ENCODE data around the gene CYP26A1.

The CYP26A1 gene

DNA sequence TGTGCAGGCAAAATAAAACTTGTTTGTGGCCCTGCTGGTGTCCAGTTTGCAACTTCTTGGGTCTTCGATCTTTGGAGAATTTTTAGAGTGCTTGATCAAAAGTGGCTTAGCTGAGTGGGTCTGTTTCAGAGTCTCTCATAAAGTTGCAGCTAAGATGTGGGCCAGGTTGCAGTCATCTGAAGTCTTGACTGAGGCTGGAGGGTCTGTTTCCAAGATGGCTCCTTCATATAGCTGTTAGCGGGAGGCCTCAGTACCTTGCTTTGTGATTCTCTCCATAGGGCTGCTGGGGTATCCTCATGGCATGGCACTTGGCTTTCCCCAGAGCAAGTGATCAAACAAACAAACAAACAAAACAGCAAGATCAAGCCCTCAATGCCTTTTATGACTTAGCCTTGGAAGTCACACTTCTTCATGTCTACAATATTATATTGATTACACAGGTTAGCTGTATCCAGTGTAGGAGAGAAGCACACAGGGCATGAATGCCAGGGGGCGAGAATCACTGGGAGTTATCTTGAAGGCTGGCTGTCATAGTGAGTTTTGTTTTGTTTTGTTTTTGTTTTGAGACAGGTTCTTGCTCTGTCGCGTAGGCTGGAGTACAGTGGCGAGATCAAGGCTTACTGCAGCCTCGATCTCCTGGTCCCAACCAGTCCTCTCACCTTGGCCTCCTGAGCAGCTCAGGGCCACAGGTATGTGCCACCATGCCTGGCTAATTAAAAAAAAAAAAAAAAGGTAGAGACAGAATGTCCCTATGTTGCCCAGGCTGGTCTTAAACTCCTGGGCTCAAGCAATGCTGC lies 10.2 kb downstream of the CYP26A1 start:
- H3K27ac ChIP-seq: no peak overlapping the region
- H3K4me1 ChIP-seq (ENCODE audit: control insufficient read depth in 1 of 2, insufficient read depth in 1 of 2, low read depth in 1 of 2, low read length in 1 of 2): no peaks in the 10 kb centered on the region
- no peak for TF ChIP-seq CTCF (IDR thresholded peaks at IDR 0.05)
- H3K4me3 ChIP-seq (ENCODE audit: low read depth in 1 of 2, low read length in 1 of 2): no peak overlapping the region
- peaks cover 40% of the 10 kb centered on the region for H3K27me3 ChIP-seq
- H3K9me3 ChIP-seq: no peaks in the 10 kb centered on the region
- no peaks in the 10 kb centered on the region for H3K36me3 ChIP-seq

GRCh38 chr10:93085272-93085859 lies 11.7 kb downstream of the CYP26A1 start:
- Histone ChIP-seq H3K9me3 (no peaks in the 10 kb centered on the region), H3K4me3 (ENCODE audit: low read depth in 1 of 2, low read length in 1 of 2) (no peak overlapping the region), H3K4me1 (ENCODE audit: control insufficient read depth in 1 of 2, insufficient read depth in 1 of 2, low read depth in 1 of 2, low read length in 1 of 2) (no peaks in the 10 kb centered on the region), H3K36me3 (no peaks in the 10 kb centered on the region), H3K27me3 (peaks cover 26% of the 10 kb centered on the region), H3K27ac (no peak overlapping the region)
- TF ChIP-seq CTCF (IDR thresholded peaks at IDR 0.05): no peak

GRCh38 chr10:93086289-93086688 lies 12.6 kb downstream of the CYP26A1 start:
- Histone ChIP-seq H3K36me3 (no peaks in the 10 kb centered on the region), H3K4me3 (ENCODE audit: low read depth in 1 of 2, low read length in 1 of 2) (no peak overlapping the region), H3K9me3 (no peaks in the 10 kb centered on the region), H3K4me1 (ENCODE audit: control insufficient read depth in 1 of 2, insufficient read depth in 1 of 2, low read depth in 1 of 2, low read length in 1 of 2) (no peaks in the 10 kb centered on the region), H3K27ac (no peak overlapping the region), H3K27me3 (peaks cover 17% of the 10 kb centered on the region)
- TF ChIP-seq CTCF (IDR thresholded peaks at IDR 0.05): no peak

- no peaks in the 10 kb centered on the region for H3K4me1 ChIP-seq (ENCODE audit: control insufficient read depth in 1 of 2, insufficient read depth in 1 of 2, low read depth in 1 of 2, low read length in 1 of 2)
- H3K4me3 ChIP-seq (ENCODE audit: low read depth in 1 of 2, low read length in 1 of 2): no peak overlapping the region
- H3K27me3 ChIP-seq: peaks cover 5% of the 10 kb centered on the region
- no peaks in the 10 kb centered on the region for H3K9me3 ChIP-seq
- H3K36me3 ChIP-seq: no peaks in the 10 kb centered on the region
- no peak for TF ChIP-seq CTCF (IDR thresholded peaks at IDR 0.05)
- no peak overlapping the region for H3K27ac ChIP-seq
Measured at GRCh38 chr10:93087846-93088245, 14.2 kb downstream of the CYP26A1 start.

- H3K4me3 ChIP-seq (ENCODE audit: low read depth in 1 of 2, low read length in 1 of 2): no peak overlapping the region
- no peak overlapping the region for H3K27ac ChIP-seq
- no peaks in the 10 kb centered on the region for H3K9me3 ChIP-seq
- H3K4me1 ChIP-seq (ENCODE audit: control insufficient read depth in 1 of 2, insufficient read depth in 1 of 2, low read depth in 1 of 2, low read length in 1 of 2): no peaks in the 10 kb centered on the region
- H3K36me3 ChIP-seq: no peaks in the 10 kb centered on the region
- H3K27me3 ChIP-seq: peaks cover 5% of the 10 kb centered on the region
- TF ChIP-seq CTCF (IDR thresholded peaks at IDR 0.05): no peak
Measured at GRCh38 chr10:93088466-93088865, 14.8 kb downstream of the CYP26A1 start.

Data from neutrophil (primary cell).